Gastrocnemius medialis (tissue), 4 donors: ENCODE results near the gene PNPLA6. TPM values are rescaled to one million over a fixed set of nuclear protein-coding genes. Genes with fewer than 3 reads are reported as not detected.

Experiments
- ATAC-seq, 2 donors: fragments of 150-250 bp; one replicate each; pipeline ENCODE4 v1.9.1; 2016
- DNase-seq, 2 donors: peaks; one replicate each; pipeline ENCODE4 v3.0.0-alpha.2; 2019
- H3K27ac ChIP-seq, 4 donors: fragments of 200-600 bp; sonication (generic); 1 replicate in 1 of 4; 2 replicates in 3 of 4; pipeline ENCODE4 v1.5.1; 2016 to 2018; ENCODE audit warnings: mild to moderate bottlenecking in 2 of 4, moderate library complexity in 1 of 4
- H3K27me3 ChIP-seq, 3 donors: fragments of 200-600 bp; sonication (generic) in 2 of 3; 1 replicate in 1 of 3; 2 replicates in 2 of 3; pipeline versions ENCODE4 v1.5.1 to v1.6.0; 2016 to 2019; ENCODE audit warnings: mild to moderate bottlenecking in 1 of 3, moderate library complexity in 1 of 3
- H3K36me3 ChIP-seq, 2 donors: fragments of 200-600 bp; sonication (generic) in 1 of 2; one replicate each; pipeline ENCODE4 v1.5.1; 2017 to 2018
- H3K4me1 ChIP-seq, 2 donors: fragments of 200-600 bp; sonication (generic) in 1 of 2; one replicate each; pipeline ENCODE4 v1.5.1; 2016 to 2017; ENCODE audit warnings: mild to moderate bottlenecking in 2 of 2
- H3K4me3 ChIP-seq, 4 donors: fragments of 200-600 bp; sonication (generic) in 3 of 4; 1 replicate in 1 of 4; 2 replicates in 3 of 4; pipeline ENCODE4 v1.5.1; 2016 to 2019; ENCODE audit warnings: mild to moderate bottlenecking in 2 of 4
- H3K9me3 ChIP-seq, 3 donors: fragments of 200-600 bp; sonication (generic) in 2 of 3; 1 replicate in 1 of 3; 2 replicates in 2 of 3; pipeline ENCODE4 v1.5.1; 2016 to 2019
- POLR2A ChIP-seq, 2 donors: fragments of 450-650 bp; IDR thresholded peaks; one replicate each; pipeline ENCODE4 v1.6.1; 2017; ENCODE audit warnings: antibody characterized with exemption in 2 of 2, mild to moderate bottlenecking in 2 of 2, moderate library complexity in 2 of 2
- in situ Hi-C, 4 donors: fragments of 200-750 bp; cut with MboI; loops; one replicate each; pipeline versions ENCODE4 v1.15.0 to v1.8.0; 2017; ENCODE audit warnings: low sequenced_read_pairs in 4 of 4
- intact Hi-C: fragments of 100-400 bp; cut with DNase I; formaldehyde crosslinking; loops from one replicate; pipeline ENCODE4 v1.15.1; 2023; ENCODE audit warnings: low total_unique reads
- total RNA-seq, 4 donors: library from RNA; depleted of rRNA; stranded (reverse); fragments of >200 nt; gene quantifications; one replicate each; pipeline versions ENCODE4 v1.1.0 to v1.2.3, GENCODE V29; 2016
- TF ChIP-seq, protein P1 (sequence below), 5 experiments: fragments of 450-650 bp in 3 of 5; fragments of 200-600 bp in 2 of 5; sonication (generic) in 2 of 5; IDR thresholded peaks in 4 of 5; conservative IDR thresholded peaks in 1 of 5; 1 replicate in 4 of 5; 2 replicates in 1 of 5; pipeline ENCODE4 v1.5.1; 2016 to 2019; ENCODE audit warnings: antibody characterized with exemption in 5 of 5, mild to moderate bottlenecking in 3 of 5, moderate library complexity in 3 of 5

PNPLA6 gene
- total RNA-seq, 4 donors from 2014 or later: 61.4 to 101 (median 75.1) TPM

GRCh38 chr19:7595466-7596133 is 60.1 kb downstream of the PNPLA6 start, which contains the start of gene CAMSAP3:
Gene CAMSAP3, plus strand, starts transcription at chr19:7595863. Its CDS starts 140 bp downstream, at chr19:7596003.
- no peak for TF ChIP-seq POLR2A (IDR thresholded peaks at IDR 0.05)
- TF ChIP-seq, protein P1, sequence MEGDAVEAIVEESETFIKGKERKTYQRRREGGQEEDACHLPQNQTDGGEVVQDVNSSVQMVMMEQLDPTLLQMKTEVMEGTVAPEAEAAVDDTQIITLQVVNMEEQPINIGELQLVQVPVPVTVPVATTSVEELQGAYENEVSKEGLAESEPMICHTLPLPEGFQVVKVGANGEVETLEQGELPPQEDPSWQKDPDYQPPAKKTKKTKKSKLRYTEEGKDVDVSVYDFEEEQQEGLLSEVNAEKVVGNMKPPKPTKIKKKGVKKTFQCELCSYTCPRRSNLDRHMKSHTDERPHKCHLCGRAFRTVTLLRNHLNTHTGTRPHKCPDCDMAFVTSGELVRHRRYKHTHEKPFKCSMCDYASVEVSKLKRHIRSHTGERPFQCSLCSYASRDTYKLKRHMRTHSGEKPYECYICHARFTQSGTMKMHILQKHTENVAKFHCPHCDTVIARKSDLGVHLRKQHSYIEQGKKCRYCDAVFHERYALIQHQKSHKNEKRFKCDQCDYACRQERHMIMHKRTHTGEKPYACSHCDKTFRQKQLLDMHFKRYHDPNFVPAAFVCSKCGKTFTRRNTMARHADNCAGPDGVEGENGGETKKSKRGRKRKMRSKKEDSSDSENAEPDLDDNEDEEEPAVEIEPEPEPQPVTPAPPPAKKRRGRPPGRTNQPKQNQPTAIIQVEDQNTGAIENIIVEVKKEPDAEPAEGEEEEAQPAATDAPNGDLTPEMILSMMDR (IDR thresholded peaks at IDR 0.05 in 4 of 5, conservative IDR thresholded peaks at IDR 0.05 in 1 of 5): no peak
- in situ Hi-C loops: no loop called here
- ATAC-seq (no peak), DNase-seq (no peak)
- Histone ChIP-seq H3K4me3 (no peak within 1 kb of the TSS), H3K4me1 (no peaks in the 10 kb centered on the region), H3K27me3 (peaks cover 40 to 43% (median 43%) of the 10 kb centered on the region in 3 donors), H3K27ac (no peak within 1 kb of the TSS), H3K36me3 (no peaks in the 10 kb centered on the region), H3K9me3 (no peaks in the 10 kb centered on the region)
- intact Hi-C loops: no loop called here

- TF ChIP-seq, protein P1 (IDR thresholded peaks at IDR 0.05 in 4 of 5, conservative IDR thresholded peaks at IDR 0.05 in 1 of 5): no peak
- no peak for TF ChIP-seq POLR2A (IDR thresholded peaks at IDR 0.05)
- Histone ChIP-seq H3K36me3 (no peaks in the 10 kb centered on the region), H3K9me3 (no peaks in the 10 kb centered on the region), H3K4me3 (no peak overlapping the region), H3K27me3 (peaks cover 40 to 43% (median 43%) of the 10 kb centered on the region in 3 donors), H3K4me1 (no peaks in the 10 kb centered on the region), H3K27ac (no peak overlapping the region)
- ATAC-seq (no peak), DNase-seq (no peak)
- in situ Hi-C loops: no loop called here
- intact Hi-C loops: no loop called here
Measured at GRCh38 chr19:7596211-7596937, 60.9 kb downstream of the PNPLA6 start.

DNA sequence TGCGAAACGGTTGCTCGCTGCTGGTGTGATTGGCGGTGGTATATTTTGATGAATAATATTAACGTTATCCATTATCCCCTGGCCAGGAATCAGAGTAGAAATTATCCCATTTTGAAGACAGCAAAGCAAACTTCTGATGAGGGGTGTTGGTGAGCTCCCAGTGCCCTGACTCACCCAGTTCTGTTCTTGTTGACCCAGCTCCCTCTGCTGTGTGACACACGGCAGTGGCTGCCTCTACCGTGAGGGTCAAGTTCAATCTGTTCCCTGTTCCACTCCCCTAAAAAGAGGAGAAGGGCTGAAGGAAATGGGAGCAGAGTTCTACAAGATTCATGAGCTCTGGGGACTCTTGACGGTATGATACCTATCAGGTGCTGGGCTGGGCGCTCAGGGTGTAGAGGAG is 62.2 kb downstream of the PNPLA6 start:
- in situ Hi-C loops: no loop called here
- no peak for TF ChIP-seq POLR2A (IDR thresholded peaks at IDR 0.05)
- TF ChIP-seq, protein P1 (IDR thresholded peaks at IDR 0.05 in 4 of 5, conservative IDR thresholded peaks at IDR 0.05 in 1 of 5): no peak
- no peak overlapping the region for H3K4me3 ChIP-seq
- H3K27me3 ChIP-seq: peaks cover 39 to 48% (median 42%) of the 10 kb centered on the region in 3 donors
- H3K36me3 ChIP-seq: no peaks in the 10 kb centered on the region
- H3K4me1 ChIP-seq: no peaks in the 10 kb centered on the region
- ATAC-seq (no peak), DNase-seq (no peak)
- intact Hi-C loops: no loop called here
- no peaks in the 10 kb centered on the region for H3K9me3 ChIP-seq
- no peak overlapping the region for H3K27ac ChIP-seq

GRCh38 chr19:7598180-7598579 is 62.7 kb downstream of the PNPLA6 start:
- H3K9me3 ChIP-seq: no peaks in the 10 kb centered on the region
- no peaks in the 10 kb centered on the region for H3K4me1 ChIP-seq
- TF ChIP-seq, protein P1 (IDR thresholded peaks at IDR 0.05 in 4 of 5, conservative IDR thresholded peaks at IDR 0.05 in 1 of 5): no peak
- no peak for TF ChIP-seq POLR2A (IDR thresholded peaks at IDR 0.05)
- no peak overlapping the region for H3K27ac ChIP-seq
- ATAC-seq (no peak), DNase-seq (no peak)
- in situ Hi-C loops (no loop called here), intact Hi-C loops (no loop called here)
- H3K27me3 ChIP-seq: peaks cover 38 to 51% (median 39%) of the 10 kb centered on the region in 3 donors
- H3K36me3 ChIP-seq: no peaks in the 10 kb centered on the region
- H3K4me3 ChIP-seq: no peak overlapping the region
